HUES64 (cell line): ENCODE data around the gene ADGRG2.

Experiments used
- H3K27ac ChIP-seq: 2 replicates; pipeline ENCODE4 v1.7.0; 2013; ENCODE audit warnings: low read depth, low read length, inconsistent platforms
- H3K27me3 ChIP-seq: 2 replicates; pipeline ENCODE4 v1.6.1; 2013; ENCODE audit warnings: mild to moderate bottlenecking, low read length; ENCODE audit not compliant: insufficient read depth
- H3K36me3 ChIP-seq: 2 replicates; pipeline ENCODE4 v1.6.1; 2013; ENCODE audit warnings: mild to moderate bottlenecking, low read length; ENCODE audit not compliant: insufficient read depth
- H3K4me1 ChIP-seq: 2 replicates; pipeline ENCODE4 v1.6.1; 2013; ENCODE audit warnings: mild to moderate bottlenecking, low read length, moderate library complexity; ENCODE audit not compliant: insufficient read depth
- H3K4me3 ChIP-seq: 2 replicates; pipeline ENCODE4 v1.5.1; 2013; ENCODE audit warnings: mild to moderate bottlenecking, low read length, moderate library complexity
- H3K9ac ChIP-seq: 2 replicates; pipeline ENCODE4 v1.6.1; 2013; ENCODE audit warnings: mild to moderate bottlenecking, low read depth, low read length
- H3K9me3 ChIP-seq: 2 replicates; pipeline ENCODE4 v1.6.1; 2013; ENCODE audit warnings: low read depth, low read length; ENCODE audit not compliant: insufficient read depth
- WGBS: fragments of 150-250, 120-280 bp; methylation state at CpG from one replicate; pipeline ENCODE4 v1.1.7; 2013; ENCODE audit warnings: missing lambda C conversion rate; 5-methylcytosine and 5-hydroxymethylcytosine counted together

The ADGRG2 gene

GRCh38 chrX:18974993-18975392, 147.3 kb downstream of the ADGRG2 start:
- no peaks in the 10 kb centered on the region for H3K27me3 ChIP-seq
- no peaks in the 10 kb centered on the region for H3K4me1 ChIP-seq
- H3K36me3 ChIP-seq = no peaks in the 10 kb centered on the region
- 97% methylated on average over 7 of the region's 7 CpGs for WGBS
- no peak overlapping the region for H3K9ac ChIP-seq
- H3K27ac ChIP-seq = no peak overlapping the region
- no peak overlapping the region for H3K4me3 ChIP-seq
- no peaks in the 10 kb centered on the region for H3K9me3 ChIP-seq

GRCh38 chrX:18973527-18974192, 148.6 kb downstream of the ADGRG2 start:
- no peak overlapping the region for H3K9ac ChIP-seq
- WGBS = 94% methylated on average over 7 of the region's 7 CpGs

GRCh38 chrX:18971506-18971905, 150.8 kb downstream of the ADGRG2 start:
- Histone ChIP-seq H3K4me3 (no peak overlapping the region), H3K9ac (no peak overlapping the region), H3K4me1 (no peaks in the 10 kb centered on the region), H3K9me3 (no peaks in the 10 kb centered on the region), H3K36me3 (no peaks in the 10 kb centered on the region), H3K27ac (no peak overlapping the region), H3K27me3 (no peaks in the 10 kb centered on the region)
- WGBS = 87% methylated on average over 2 of the region's 2 CpGs

More at GRCh38 chrX:18973527-18974192, 148.6 kb downstream of the ADGRG2 start:
- no peaks in the 10 kb centered on the region for H3K4me1 ChIP-seq
- no peak overlapping the region for H3K27ac ChIP-seq
- H3K4me3 ChIP-seq = no peak overlapping the region
- H3K36me3 ChIP-seq = no peaks in the 10 kb centered on the region
- no peaks in the 10 kb centered on the region for H3K9me3 ChIP-seq
- H3K27me3 ChIP-seq = no peaks in the 10 kb centered on the region

GRCh38 chrX:18970465-18970864, 151.8 kb downstream of the ADGRG2 start:
- no peak overlapping the region for H3K27ac ChIP-seq
- H3K9me3 ChIP-seq = no peaks in the 10 kb centered on the region
- H3K4me3 ChIP-seq = no peak overlapping the region
- H3K4me1 ChIP-seq = no peaks in the 10 kb centered on the region
- no peaks in the 10 kb centered on the region for H3K27me3 ChIP-seq
- H3K9ac ChIP-seq = no peak overlapping the region
- no peaks in the 10 kb centered on the region for H3K36me3 ChIP-seq

GRCh38 chrX:18966624-18967023, 155.6 kb downstream of the ADGRG2 start:
- Histone ChIP-seq H3K9me3 (no peaks in the 10 kb centered on the region), H3K36me3 (no peaks in the 10 kb centered on the region), H3K27me3 (no peaks in the 10 kb centered on the region), H3K27ac (no peak overlapping the region), H3K4me3 (no peak overlapping the region), H3K4me1 (no peaks in the 10 kb centered on the region), H3K9ac (no peak overlapping the region)
- 89% methylated on average over 5 of the region's 5 CpGs for WGBS

- Histone ChIP-seq H3K9me3 (no peaks in the 10 kb centered on the region), H3K36me3 (no peaks in the 10 kb centered on the region), H3K4me3 (no peak overlapping the region), H3K27me3 (no peaks in the 10 kb centered on the region), H3K9ac (no peak overlapping the region), H3K4me1 (0 out of 2 replicates have a peak, but pooled peaks cover 6% of the 10 kb centered on the region), H3K27ac (no peak overlapping the region)
- WGBS = 91% methylated on average over 7 of the region's 9 CpGs
Observed at GRCh38 chrX:18964901-18965300, 157.4 kb downstream of the ADGRG2 start.

- H3K27me3 ChIP-seq = no peaks in the 10 kb centered on the region
- no peaks in the 10 kb centered on the region for H3K9me3 ChIP-seq
- H3K4me3 ChIP-seq = no peak overlapping the region
- WGBS = 96% methylated on average over 4 of the region's 4 CpGs
- no peak overlapping the region for H3K27ac ChIP-seq
- H3K9ac ChIP-seq = no peak overlapping the region
- H3K36me3 ChIP-seq = no peaks in the 10 kb centered on the region
- 0 out of 2 replicates have a peak, but pooled peaks cover 6% of the 10 kb centered on the region for H3K4me1 ChIP-seq
Observed at GRCh38 chrX:18964026-18964425, 158.2 kb downstream of the ADGRG2 start.

- H3K27me3 ChIP-seq = no peaks in the 10 kb centered on the region
- no peak overlapping the region for H3K27ac ChIP-seq
- no peaks in the 10 kb centered on the region for H3K36me3 ChIP-seq
- no peak overlapping the region for H3K4me3 ChIP-seq
- no peaks in the 10 kb centered on the region for H3K9me3 ChIP-seq
- H3K4me1 ChIP-seq = 0 out of 2 replicates have a peak, but pooled peaks cover 6% of the 10 kb centered on the region
- H3K9ac ChIP-seq = no peak overlapping the region
Observed at GRCh38 chrX:18962329-18962728, 159.9 kb downstream of the ADGRG2 start.

- Histone ChIP-seq H3K4me3 (no peak overlapping the region), H3K9me3 (no peaks in the 10 kb centered on the region), H3K36me3 (no peaks in the 10 kb centered on the region), H3K27ac (no peak overlapping the region), H3K27me3 (no peaks in the 10 kb centered on the region), H3K4me1 (0 out of 2 replicates have a peak, but pooled peaks cover 6% of the 10 kb centered on the region), H3K9ac (no peak overlapping the region)
- 88% methylated on average over 2 of the region's 2 CpGs for WGBS
Observed at GRCh38 chrX:18961686-18962085, 160.6 kb downstream of the ADGRG2 start.

- H3K9ac ChIP-seq = no peak overlapping the region
- no peaks in the 10 kb centered on the region for H3K27me3 ChIP-seq
- WGBS = over 99% methylated on average over 5 of the region's 7 CpGs
- no peak overlapping the region for H3K4me3 ChIP-seq
- H3K4me1 ChIP-seq = 0 out of 2 replicates have a peak, but pooled peaks cover 6% of the 10 kb centered on the region
- H3K9me3 ChIP-seq = no peaks in the 10 kb centered on the region
- no peak overlapping the region for H3K27ac ChIP-seq
- peaks cover 4% of the 10 kb centered on the region; the same call in 1 of the 2 replicates for H3K36me3 ChIP-seq
Observed at GRCh38 chrX:18956303-18957032, 165.8 kb downstream of the ADGRG2 start.

- Histone ChIP-seq H3K27me3 (no peaks in the 10 kb centered on the region), H3K9me3 (no peaks in the 10 kb centered on the region), H3K4me1 (0 out of 2 replicates have a peak, but pooled peaks cover 6% of the 10 kb centered on the region), H3K4me3 (no peak overlapping the region), H3K9ac (no peak overlapping the region), H3K27ac (no peak overlapping the region), H3K36me3 (peaks cover 8% of the 10 kb centered on the region; the same call in 1 of the 2 replicates)
- WGBS = 90% methylated on average over 4 of the region's 4 CpGs
Observed at GRCh38 chrX:18955676-18956075, 166.6 kb downstream of the ADGRG2 start.
